ENCODE data around the gene C7.

Gene C7

GRCh38 chr5:40991168-40991980 lies 82.1 kb downstream of the C7 start:
- no peaks in the 10 kb centered on the region for H3K27me3 ChIP-seq
- no peak overlapping the region for H3K4me3 ChIP-seq (ENCODE audit: low read depth, low read length)
- H3K9me3 ChIP-seq = no peaks in the 10 kb centered on the region; the same call in 1 of the 2 replicates
- H3K4me1 ChIP-seq = no peaks in the 10 kb centered on the region
- TF ChIP-seq CTCF (IDR thresholded peaks at IDR 0.05; ENCODE audit: low read depth, low read length) = no peak
- no peak for DNase-seq
- no peaks in the 10 kb centered on the region for H3K36me3 ChIP-seq

GRCh38 chr5:40991981-40992559 lies 82.8 kb downstream of the C7 start:
- H3K36me3 ChIP-seq = no peaks in the 10 kb centered on the region
- no peak for DNase-seq
- TF ChIP-seq CTCF (IDR thresholded peaks at IDR 0.05; ENCODE audit: low read depth, low read length) = no peak
- no peaks in the 10 kb centered on the region for H3K27me3 ChIP-seq
- H3K4me1 ChIP-seq = no peaks in the 10 kb centered on the region
- H3K4me3 ChIP-seq (ENCODE audit: low read depth, low read length) = no peak overlapping the region
- no peaks in the 10 kb centered on the region; the same call in 1 of the 2 replicates for H3K9me3 ChIP-seq

- H3K9me3 ChIP-seq = no peaks in the 10 kb centered on the region
- H3K4me1 ChIP-seq = no peaks in the 10 kb centered on the region
- no peak for DNase-seq
- H3K27me3 ChIP-seq = no peaks in the 10 kb centered on the region
- TF ChIP-seq CTCF (IDR thresholded peaks at IDR 0.05; ENCODE audit: low read depth, low read length) = no peak
- H3K36me3 ChIP-seq = no peaks in the 10 kb centered on the region
- H3K4me3 ChIP-seq (ENCODE audit: low read depth, low read length) = no peak overlapping the region
Measured at GRCh38 chr5:40995801-40996586, 86.7 kb downstream of the C7 start.

- H3K4me3 ChIP-seq (ENCODE audit: low read depth, low read length) = no peak overlapping the region
- H3K27me3 ChIP-seq = no peaks in the 10 kb centered on the region
- no peaks in the 10 kb centered on the region for H3K36me3 ChIP-seq
- TF ChIP-seq CTCF (IDR thresholded peaks at IDR 0.05; ENCODE audit: low read depth, low read length) = no peak
- H3K4me1 ChIP-seq = no peaks in the 10 kb centered on the region
- DNase-seq = no peak
- no peaks in the 10 kb centered on the region for H3K9me3 ChIP-seq
Measured at GRCh38 chr5:40999142-40999541, 89.8 kb downstream of the C7 start.

GRCh38 chr5:40999966-41000365 lies 90.7 kb downstream of the C7 start:
- no peaks in the 10 kb centered on the region for H3K9me3 ChIP-seq
- no peak for TF ChIP-seq CTCF (IDR thresholded peaks at IDR 0.05; ENCODE audit: low read depth, low read length)
- no peaks in the 10 kb centered on the region for H3K4me1 ChIP-seq
- H3K36me3 ChIP-seq = no peaks in the 10 kb centered on the region
- no peak for DNase-seq
- no peak overlapping the region for H3K4me3 ChIP-seq (ENCODE audit: low read depth, low read length)
- no peaks in the 10 kb centered on the region for H3K27me3 ChIP-seq
